Naive B cell (primary cell): ENCODE measurements around the gene TCEANC2. TPM values are rescaled to one million over a fixed set of nuclear protein-coding genes. Genes with fewer than 3 reads are reported as not detected.
"Not testable (repeated sequence)": the region's sequence is repeated elsewhere in the genome, so short reads cannot be mapped to it uniquely, and the experiment has no call there.

ENCODE experiments used
- ATAC-seq, 2 donors: fragments of 150-1000 bp; cut with Tn5 transposase; 2 replicates each; pipeline ENCODE4 v1.10.0; 2021; ENCODE audit warnings: low read depth in 2 of 2, mild to moderate bottlenecking in 2 of 2, moderate library complexity in 2 of 2
- DNase-seq: peaks from one replicate; pipeline ENCODE4 v3.0.0; 2022
- H3K27ac Mint-ChIP-seq, 6 donors: one replicate each; pipeline ENCODE4 v1.8.0; 2020 to 2022; ENCODE audit warnings: mild to moderate bottlenecking in 6 of 6, mixed read lengths in 6 of 6, moderate library complexity in 5 of 6, inconsistent platforms in 2 of 6
- H3K27me3 Mint-ChIP-seq, 3 donors: one replicate each; pipeline ENCODE4 v1.8.0; 2021 to 2022; ENCODE audit warnings: mixed read lengths in 3 of 3, mild to moderate bottlenecking in 1 of 3
- H3K36me3 Mint-ChIP-seq, 2 donors: one replicate each; pipeline ENCODE4 v1.8.0; 2020 to 2022; ENCODE audit warnings: mixed read lengths in 2 of 2, inconsistent platforms in 1 of 2, mild to moderate bottlenecking in 1 of 2
- H3K4me1 Mint-ChIP-seq, 3 donors: one replicate each; pipeline ENCODE4 v1.8.0; 2020 to 2022; ENCODE audit warnings: mixed read lengths in 3 of 3, inconsistent platforms in 1 of 3, mild to moderate bottlenecking in 1 of 3, moderate library complexity in 1 of 3
- H3K4me3 Mint-ChIP-seq, 8 donors: one replicate each; pipeline ENCODE4 v1.8.0; 2020 to 2022; ENCODE audit warnings: mild to moderate bottlenecking in 8 of 8, mixed read lengths in 8 of 8, moderate library complexity in 8 of 8, inconsistent platforms in 2 of 8
- H3K9me3 Mint-ChIP-seq, 7 donors: one replicate each; pipeline ENCODE4 v1.8.0; 2020 to 2022; ENCODE audit warnings: mixed read lengths in 7 of 7, mild to moderate bottlenecking in 5 of 7, inconsistent platforms in 2 of 7, moderate library complexity in 1 of 7
- polyA plus RNA-seq, 6 donors: library from polyadenylated mRNA; unstranded; fragments of 300-500 nt; fragmentation: Illumina TruSeq; gene quantifications; one replicate each; pipeline ENCODE4 v1.2.3, GENCODE V29; 2021; ENCODE audit warnings: low read depth in 6 of 6

TCEANC2 gene
- polyA plus RNA-seq, 6 donors from 2014 or later, result 5.4 to 9.7 (median 6.7) TPM

DNA sequence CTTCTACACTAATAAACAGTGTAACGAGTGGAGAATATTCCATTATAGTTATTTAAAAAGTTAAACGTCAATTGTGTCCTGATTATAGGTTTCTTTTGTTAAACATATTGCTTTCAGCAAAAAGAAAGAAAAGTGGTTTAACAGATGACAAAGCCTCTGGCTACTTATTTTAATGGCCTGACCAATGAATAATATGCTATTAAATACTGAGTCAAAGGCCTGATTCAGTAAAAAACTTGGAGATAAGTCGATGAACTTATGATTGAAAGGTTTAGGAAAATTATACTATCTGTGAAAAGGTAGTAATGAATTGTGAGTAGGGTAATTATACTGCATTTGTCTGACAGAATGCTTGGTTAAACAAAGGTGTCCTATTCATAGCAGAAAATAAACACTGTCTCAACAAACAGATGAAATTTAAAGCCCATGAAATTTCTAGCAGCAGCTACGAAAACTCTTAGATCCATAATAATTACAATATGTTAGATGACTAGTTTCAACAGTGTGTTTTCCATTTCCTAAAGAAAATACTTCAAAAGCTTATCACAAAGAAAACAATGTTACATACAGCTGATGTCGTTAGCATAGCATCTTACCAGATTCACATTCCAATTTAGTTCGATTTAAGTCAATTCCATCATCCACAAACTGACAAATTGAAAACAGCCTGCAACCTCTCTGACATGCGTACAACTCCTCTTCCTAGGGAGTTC, 6.6 kb upstream of the TCEANC2 start:
- peaks cover 13% of the 10 kb centered on the region in 2 donors for H3K36me3 Mint-ChIP-seq
- no peaks in the 10 kb centered on the region for H3K9me3 Mint-ChIP-seq
- peak overlapping the region; percentile 17 to 80 (median 55) for H3K4me3 Mint-ChIP-seq
- peak overlapping the region; percentile 29 to 85 (median 75) for H3K27ac Mint-ChIP-seq
- H3K27me3 Mint-ChIP-seq, result no peaks in the 10 kb centered on the region
- H3K4me1 Mint-ChIP-seq, result peaks cover 22 to 36% (median 25%) of the 10 kb centered on the region in 3 donors
- DNase-seq (no peak), ATAC-seq (no peak)

GRCh38 chr1:54047384-54048305, 5.8 kb upstream of the TCEANC2 start:
- Mint-ChIP-seq H3K27ac (peak overlapping the region; percentile 29 to 85 (median 75)), H3K27me3 (no peaks in the 10 kb centered on the region), H3K9me3 (no peaks in the 10 kb centered on the region), H3K4me1 (peaks cover 22 to 36% (median 25%) of the 10 kb centered on the region in 3 donors), H3K36me3 (peaks cover 7 to 13% of the 10 kb centered on the region in 2 donors), H3K4me3 (peak overlapping the region; percentile 34 to 80 (median 55))
- ATAC-seq (peak; percentile 62 to 71), DNase-seq (peak; percentile 19)

DNA sequence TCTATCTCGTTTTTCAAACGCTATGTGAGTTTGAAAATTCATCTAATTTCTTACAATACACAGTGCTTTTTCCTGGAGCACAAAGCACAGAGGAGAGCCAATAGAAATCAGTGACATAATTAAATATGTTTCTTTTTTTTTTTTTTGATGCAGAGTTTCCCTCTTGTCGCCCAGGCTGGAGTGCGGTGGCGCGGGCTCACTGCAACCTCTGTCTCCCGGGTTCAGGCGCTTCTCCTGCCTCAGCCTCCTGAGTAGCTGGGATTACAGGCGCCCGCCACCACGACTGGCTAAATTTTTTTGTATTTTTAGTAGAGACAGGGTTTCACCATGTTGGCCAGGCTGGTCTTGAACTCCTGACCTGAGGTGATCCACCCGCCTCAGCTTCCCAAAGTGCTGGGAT, 3.0 kb upstream of the TCEANC2 start:
- ATAC-seq, DNase-seq, H3K36me3 Mint-ChIP-seq, H3K27ac Mint-ChIP-seq, H3K9me3 Mint-ChIP-seq, H3K27me3 Mint-ChIP-seq: not testable (repeated sequence)
- H3K4me3 Mint-ChIP-seq, result peak overlapping the region in 3 of 8 donors; percentile 21 to 68 (median 34)
- peaks cover 24 to 44% (median 30%) of the 10 kb centered on the region in 3 donors for H3K4me1 Mint-ChIP-seq

GRCh38 chr1:54051933-54052430, 1.4 kb upstream of the TCEANC2 start:
- Mint-ChIP-seq H3K4me1 (peaks cover 25 to 43% (median 36%) of the 10 kb centered on the region in 3 donors), H3K4me3 (no peak overlapping the region), H3K27me3 (no peaks in the 10 kb centered on the region), H3K36me3 (peaks cover 0 to 9% of the 10 kb centered on the region in 2 donors), H3K9me3 (no peaks in the 10 kb centered on the region), H3K27ac (no peak overlapping the region)
- no peak for ATAC-seq
- DNase-seq, result no peak

DNA sequence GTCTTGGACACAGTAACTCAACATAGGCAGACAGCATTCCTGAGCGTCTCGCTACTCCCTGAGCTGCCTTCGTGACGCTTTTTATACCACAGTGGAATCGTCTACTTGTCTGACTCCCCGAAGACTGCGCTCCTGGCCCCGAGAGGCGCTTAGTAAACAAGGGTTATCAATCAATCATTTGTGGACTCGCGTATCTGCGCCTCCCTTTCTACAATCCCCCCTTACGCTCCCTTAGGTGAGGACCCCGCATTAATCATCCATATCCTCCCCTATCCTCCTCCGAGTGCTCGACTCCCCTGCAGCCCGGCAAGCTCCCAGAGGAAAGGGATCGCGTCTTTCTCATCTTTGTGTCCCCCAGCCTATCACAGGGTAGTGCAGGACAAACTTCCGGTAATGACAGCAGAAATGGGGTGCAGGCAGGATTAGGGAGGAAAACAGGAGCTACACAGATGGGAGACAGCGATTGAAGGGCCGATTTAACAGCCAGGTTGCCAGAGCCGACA, 926 bp upstream of the TCEANC2 start:
- Mint-ChIP-seq H3K4me3 (no peak overlapping the region), H3K27me3 (no peaks in the 10 kb centered on the region), H3K9me3 (no peaks in the 10 kb centered on the region), H3K4me1 (peaks cover 23 to 42% (median 35%) of the 10 kb centered on the region in 3 donors), H3K27ac (no peak overlapping the region), H3K36me3 (peaks cover 3 to 14% of the 10 kb centered on the region in 2 donors)
- peak in 1 of 2 donors; percentile 5 for ATAC-seq
- no peak for DNase-seq

DNA sequence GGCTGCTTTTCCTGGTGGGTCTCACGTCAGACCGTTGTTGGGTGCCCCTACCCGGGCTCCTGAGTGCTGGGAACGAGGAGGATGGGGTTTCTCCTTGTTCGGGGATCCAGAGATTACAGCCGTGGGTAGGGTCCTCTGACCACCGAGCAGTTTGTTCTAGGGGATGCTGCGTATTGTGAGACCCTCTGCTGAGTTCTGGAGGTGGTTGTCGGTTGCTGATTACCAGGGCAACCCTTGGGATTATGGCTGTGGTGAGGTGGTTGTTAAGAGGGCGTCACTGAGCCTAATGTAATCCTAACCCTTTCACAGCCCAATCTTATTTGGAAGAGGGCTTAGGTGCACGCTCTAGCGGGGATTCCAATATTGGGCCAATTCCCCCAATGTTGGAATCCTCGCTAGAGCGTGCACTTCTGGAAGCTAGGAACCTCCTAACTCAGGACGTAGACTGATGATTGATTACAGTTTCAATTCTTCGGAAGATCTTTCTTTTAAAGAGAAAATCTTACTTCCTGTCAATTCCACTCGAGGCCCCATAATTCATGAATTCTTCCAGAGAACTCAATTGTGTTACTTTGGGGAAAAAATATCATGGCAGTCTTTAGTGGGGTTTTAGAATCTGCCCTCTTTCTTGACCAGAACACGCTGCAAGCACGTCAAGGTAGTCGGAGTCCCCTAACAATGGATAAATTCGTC, 483 bp downstream of the TCEANC2 start:
- Mint-ChIP-seq H3K4me1 (peaks cover 29 to 41% (median 39%) of the 10 kb centered on the region in 3 donors), H3K9me3 (no peaks in the 10 kb centered on the region), H3K4me3 (no peak overlapping the region), H3K27ac (peak overlapping the region in 3 of 6 donors; percentile 25 to 85 (median 67)), H3K27me3 (no peaks in the 10 kb centered on the region), H3K36me3 (peaks cover 12 to 24% of the 10 kb centered on the region in 2 donors)
- no peak for DNase-seq
- ATAC-seq, result no peak

- ATAC-seq (no peak), DNase-seq (no peak)
- Mint-ChIP-seq H3K4me3 (peak overlapping the region in 1 of 8 donors; percentile 41), H3K27ac (peak overlapping the region in 3 of 6 donors; percentile 25 to 85 (median 67)), H3K4me1 (peaks cover 29 to 42% (median 39%) of the 10 kb centered on the region in 3 donors), H3K36me3 (peaks cover 12 to 24% of the 10 kb centered on the region in 2 donors), H3K27me3 (no peaks in the 10 kb centered on the region), H3K9me3 (no peaks in the 10 kb centered on the region)
Measured at GRCh38 chr1:54054438-54054749, 986 bp downstream of the TCEANC2 start.

DNA sequence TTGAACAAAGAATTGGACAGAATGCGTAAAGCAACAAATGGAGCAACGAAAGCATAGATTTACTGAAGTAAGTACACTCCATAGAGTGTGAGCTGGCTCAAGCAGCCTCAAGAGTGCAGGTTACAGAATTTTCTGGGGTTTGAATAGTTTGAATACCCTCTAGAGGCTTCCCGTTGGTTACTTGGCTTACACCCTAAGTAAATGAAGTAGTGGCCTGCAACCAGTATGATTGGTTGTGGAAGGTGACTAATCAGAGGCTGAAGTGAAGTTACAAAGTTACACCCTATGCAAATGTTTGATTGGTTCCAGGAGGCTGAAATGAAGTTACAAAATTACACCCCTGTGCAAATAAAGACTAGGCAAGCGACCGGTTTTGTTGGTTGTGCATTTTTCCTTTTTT, 10.9 kb downstream of the TCEANC2 start:
- DNase-seq (no peak), ATAC-seq (no peak)
- Mint-ChIP-seq H3K4me1 (peaks cover 3 to 14% (median 12%) of the 10 kb centered on the region in 3 donors), H3K36me3 (peaks cover 0 to 4% of the 10 kb centered on the region in 2 donors), H3K4me3 (no peak overlapping the region), H3K9me3 (no peaks in the 10 kb centered on the region), H3K27me3 (no peaks in the 10 kb centered on the region), H3K27ac (no peak overlapping the region)

- no peaks in the 10 kb centered on the region for H3K27me3 Mint-ChIP-seq
- no peak overlapping the region for H3K27ac Mint-ChIP-seq
- H3K4me3 Mint-ChIP-seq, result no peak overlapping the region
- DNase-seq (no peak), ATAC-seq (peak in 1 of 2 donors; percentile 9)
- no peaks in the 10 kb centered on the region for H3K9me3 Mint-ChIP-seq
- peaks cover 5 to 7% (median 6%) of the 10 kb centered on the region in 3 donors for H3K4me1 Mint-ChIP-seq
- no peaks in the 10 kb centered on the region for H3K36me3 Mint-ChIP-seq
Measured at GRCh38 chr1:54069791-54070170, 16.4 kb downstream of the TCEANC2 start.

DNA sequence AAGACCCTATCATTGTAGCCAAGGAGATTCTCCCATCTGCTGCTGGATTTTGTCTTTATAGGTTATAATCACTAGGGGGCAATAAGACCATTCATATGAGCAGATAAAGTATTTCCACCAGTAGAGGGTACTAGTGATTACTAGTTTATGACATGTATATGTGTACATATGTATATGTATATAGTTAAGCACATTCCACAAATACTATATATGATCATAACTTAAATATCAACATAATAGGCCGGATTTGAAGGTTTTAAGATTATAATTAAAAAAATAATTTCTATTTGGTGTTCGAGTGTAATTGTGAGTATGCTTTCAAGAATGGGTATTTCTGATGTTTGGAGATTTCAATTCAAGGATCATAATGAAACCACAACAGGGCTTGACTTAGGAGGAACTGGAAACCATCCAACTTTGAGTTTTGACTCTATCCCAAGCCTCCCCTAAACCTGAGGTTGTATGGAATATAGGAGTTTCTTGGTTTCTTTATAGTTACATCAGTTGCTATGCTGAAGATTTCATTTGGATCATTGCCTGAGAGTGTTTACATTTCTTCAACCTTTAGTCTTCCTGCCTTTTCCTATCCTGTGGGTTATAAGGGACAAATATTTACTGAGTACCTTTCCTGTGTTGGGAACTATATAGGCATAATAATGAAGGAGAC, 16.9 kb downstream of the TCEANC2 start:
- ATAC-seq (peak; percentile 72 to 82), DNase-seq (peak; percentile 42)
- no peaks in the 10 kb centered on the region for H3K27me3 Mint-ChIP-seq

DNA sequence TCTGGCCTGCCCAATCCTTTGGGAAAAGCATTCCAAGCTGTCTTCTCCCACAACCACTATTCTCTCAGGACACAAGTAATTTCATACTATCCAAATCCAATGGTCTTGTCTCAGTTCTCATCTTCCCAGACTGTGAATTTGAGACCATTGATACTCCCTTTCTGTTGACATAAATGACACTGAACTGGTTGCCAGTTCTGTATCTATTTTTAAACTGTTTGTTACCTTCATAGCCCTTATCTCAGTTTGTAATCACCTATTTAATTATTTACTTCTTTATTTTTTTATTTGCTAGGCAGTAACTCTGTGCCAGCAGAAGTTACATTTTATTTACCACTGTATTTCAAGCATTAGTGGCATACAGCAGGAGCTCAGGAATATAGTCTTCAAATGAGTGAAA, 24.0 kb downstream of the TCEANC2 start:
- no peak for ATAC-seq
- H3K27ac Mint-ChIP-seq, result no peak overlapping the region

More for the DNA sequence above, 16.9 kb downstream of the TCEANC2 start:
- peaks cover 0 to 6% (median 3%) of the 10 kb centered on the region in 3 donors for H3K4me1 Mint-ChIP-seq
- H3K27ac Mint-ChIP-seq, result no peak overlapping the region
- no peak overlapping the region for H3K4me3 Mint-ChIP-seq
- no peaks in the 10 kb centered on the region for H3K9me3 Mint-ChIP-seq
- no peaks in the 10 kb centered on the region for H3K36me3 Mint-ChIP-seq

GRCh38 chr1:54080598-54081049, 27.2 kb downstream of the TCEANC2 start:
- peaks cover 5 to 15% (median 10%) of the 10 kb centered on the region in 3 donors for H3K4me1 Mint-ChIP-seq
- peaks cover 0 to 5% of the 10 kb centered on the region in 2 donors for H3K36me3 Mint-ChIP-seq
- no peak overlapping the region for H3K4me3 Mint-ChIP-seq
- H3K27ac Mint-ChIP-seq, result no peak overlapping the region
- no peaks in the 10 kb centered on the region for H3K9me3 Mint-ChIP-seq
- no peaks in the 10 kb centered on the region for H3K27me3 Mint-ChIP-seq
- ATAC-seq, result no peak
- no peak for DNase-seq

More for the DNA sequence above, 24.0 kb downstream of the TCEANC2 start:
- no peak for DNase-seq
- Mint-ChIP-seq H3K4me1 (peaks cover 2 to 8% (median 5%) of the 10 kb centered on the region in 3 donors), H3K36me3 (peaks cover 0 to 5% of the 10 kb centered on the region in 2 donors), H3K27me3 (no peaks in the 10 kb centered on the region), H3K9me3 (no peaks in the 10 kb centered on the region), H3K4me3 (no peak overlapping the region)
